Glomerular endothelial cell (primary cell): ENCODE results near the gene RCE1. TPM values are rescaled to one million over a fixed set of nuclear protein-coding genes. Genes with fewer than 3 reads are reported as not detected.

ENCODE experiments used
- DNase-seq: peaks from one replicate; pipeline ENCODE4 v3.0.0-alpha.2; 2011; ENCODE audit warnings: low read depth, low spot score; ENCODE audit errors: extremely low read depth
- total RNA-seq: library from RNA; depleted of rRNA; stranded (reverse); fragments of >200 nt; gene quantifications from 2 replicates; pipeline ENCODE4 v1.2.3, GENCODE V29; 2015

Gene RCE1
- total RNA-seq, 1 donor from 2014 or later, result 32.7 TPM

DNA sequence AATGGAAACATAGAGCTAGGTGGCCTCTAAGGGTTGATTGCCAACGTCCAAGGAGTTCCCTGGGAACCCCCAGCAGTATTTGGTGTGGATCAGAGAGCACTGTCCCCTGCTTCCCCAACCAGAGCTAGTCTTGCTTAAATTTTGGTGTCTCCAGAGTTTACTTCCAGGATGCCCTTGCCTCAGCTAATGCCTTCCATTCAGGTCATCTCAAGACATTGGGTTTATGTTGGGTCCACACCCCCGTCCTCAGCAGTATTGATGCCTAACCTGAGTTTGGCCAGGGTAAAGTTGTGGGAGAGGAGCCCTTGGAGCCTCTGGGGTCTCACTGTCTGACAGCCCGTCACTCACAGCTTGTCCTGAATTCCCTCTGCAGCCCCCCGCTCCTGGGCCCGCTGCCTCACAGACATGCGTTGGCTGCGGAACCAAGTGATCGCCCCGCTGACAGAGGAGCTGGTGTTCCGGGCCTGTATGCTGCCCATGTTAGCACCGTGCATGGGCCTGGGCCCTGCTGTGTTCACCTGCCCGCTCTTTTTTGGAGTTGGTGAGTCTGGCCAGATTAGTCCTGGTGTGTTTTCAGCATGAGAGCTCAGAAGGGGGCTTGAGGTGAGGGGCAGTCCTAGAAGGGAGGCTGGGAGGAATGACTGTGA lies 1.4 kb downstream of the RCE1 start:
- DNase-seq, result no peak

DNA sequence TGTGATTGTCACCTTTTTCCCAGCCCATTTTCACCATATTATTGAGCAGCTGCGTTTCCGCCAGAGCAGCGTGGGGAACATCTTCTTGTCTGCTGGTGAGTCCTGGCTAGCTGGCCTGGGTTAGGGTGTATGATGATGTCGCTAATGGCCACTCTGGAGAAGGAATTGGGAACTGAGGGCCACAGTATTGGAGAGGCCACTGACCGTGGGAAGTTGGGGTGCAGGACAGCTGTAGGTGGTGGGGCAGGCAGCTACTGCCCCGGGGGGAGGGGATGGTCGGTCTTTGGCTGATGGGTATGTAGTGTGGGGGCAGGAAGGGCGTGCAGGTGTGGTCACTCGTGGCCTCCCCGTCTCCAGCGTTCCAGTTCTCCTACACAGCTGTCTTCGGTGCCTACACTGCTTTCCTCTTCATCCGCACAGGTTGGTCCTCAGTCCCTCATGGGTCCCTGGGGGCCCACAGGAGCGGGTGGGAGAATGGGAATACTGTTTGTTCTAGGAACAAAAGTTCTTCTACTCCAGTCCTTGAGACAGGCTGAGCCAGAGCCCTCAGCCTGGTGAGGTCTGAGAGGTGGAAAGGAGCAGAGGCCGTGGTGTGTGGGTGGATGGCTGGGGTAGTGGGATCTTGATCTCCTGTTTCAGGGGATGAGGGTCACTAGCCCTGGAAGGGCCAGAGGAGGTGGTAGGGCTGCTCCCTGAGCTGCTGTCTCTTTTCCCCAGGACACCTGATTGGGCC lies 2.1 kb downstream of the RCE1 start:
- no peak for DNase-seq

DNA sequence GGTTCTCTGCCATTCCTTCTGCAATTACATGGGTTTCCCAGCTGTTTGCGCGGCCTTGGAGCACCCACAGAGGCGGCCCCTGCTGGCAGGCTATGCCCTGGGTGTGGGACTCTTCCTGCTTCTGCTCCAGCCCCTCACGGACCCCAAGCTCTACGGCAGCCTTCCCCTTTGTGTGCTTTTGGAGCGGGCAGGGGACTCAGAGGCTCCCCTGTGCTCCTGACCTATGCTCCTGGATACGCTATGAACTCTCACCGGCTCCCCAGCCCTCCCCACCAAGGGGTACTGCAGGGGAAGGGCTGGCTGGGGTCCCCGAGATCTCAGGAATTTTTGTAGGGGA lies 2.6 kb downstream of the RCE1 start:
- no peak for DNase-seq

DNA sequence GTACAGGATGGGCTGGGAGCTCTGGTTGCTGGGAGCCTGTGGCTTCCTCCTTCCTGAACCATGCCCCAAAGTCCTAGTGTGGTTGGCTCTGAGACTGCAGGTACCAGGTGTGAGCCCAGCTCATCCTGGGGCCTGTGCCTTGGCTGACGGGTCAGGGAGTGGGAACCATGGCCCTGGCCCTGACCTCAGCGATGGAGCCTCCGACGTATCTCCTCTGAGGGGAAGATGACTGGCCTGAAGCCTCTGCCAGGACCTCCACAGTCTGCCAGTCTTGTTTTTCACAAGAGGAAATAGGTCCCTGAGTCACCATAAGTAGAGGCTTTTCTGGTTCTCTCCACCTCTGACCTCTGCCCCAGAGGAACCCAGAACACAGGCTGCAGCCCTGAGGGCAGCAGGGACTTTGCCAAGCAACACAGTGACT lies 3.4 kb downstream of the RCE1 start:
- DNase-seq, result no peak

DNA sequence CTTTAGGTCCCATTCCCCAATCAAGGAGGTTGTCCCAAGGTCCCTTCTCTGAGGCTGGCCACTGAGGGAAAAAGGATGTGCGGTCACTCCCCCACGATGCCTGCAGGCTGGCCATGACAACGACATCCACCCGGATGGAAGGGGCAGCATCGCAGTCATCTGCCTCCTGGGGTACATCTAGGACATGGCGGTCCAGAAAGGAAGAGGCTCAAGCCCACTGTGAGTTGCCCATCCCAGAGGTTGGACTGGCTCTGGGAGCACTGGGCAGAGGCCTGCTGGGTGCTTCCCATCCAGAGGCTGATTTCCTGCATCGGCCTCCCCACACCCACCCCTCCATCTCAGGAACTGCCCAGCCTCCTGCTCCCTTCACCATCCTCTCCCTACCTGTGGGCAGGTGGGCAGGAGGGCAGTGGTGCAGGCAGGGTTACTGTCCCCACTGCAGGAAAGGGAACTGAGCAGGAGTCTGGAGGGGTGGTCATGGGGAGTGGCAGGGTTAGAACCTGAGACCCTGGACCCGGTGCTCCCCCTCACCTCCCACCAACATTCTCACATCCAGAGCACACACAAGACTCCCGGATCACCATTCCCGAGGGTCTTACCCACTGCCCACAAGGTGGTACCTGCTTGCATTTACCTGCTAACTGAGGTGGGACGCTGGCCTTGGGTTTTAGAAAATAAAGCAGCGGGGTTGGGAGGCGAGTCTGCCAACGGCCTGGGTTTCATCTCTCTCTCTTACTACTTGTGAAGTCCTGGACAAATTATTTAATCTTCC lies 4.4 kb downstream of the RCE1 start:
- no peak for DNase-seq

DNA sequence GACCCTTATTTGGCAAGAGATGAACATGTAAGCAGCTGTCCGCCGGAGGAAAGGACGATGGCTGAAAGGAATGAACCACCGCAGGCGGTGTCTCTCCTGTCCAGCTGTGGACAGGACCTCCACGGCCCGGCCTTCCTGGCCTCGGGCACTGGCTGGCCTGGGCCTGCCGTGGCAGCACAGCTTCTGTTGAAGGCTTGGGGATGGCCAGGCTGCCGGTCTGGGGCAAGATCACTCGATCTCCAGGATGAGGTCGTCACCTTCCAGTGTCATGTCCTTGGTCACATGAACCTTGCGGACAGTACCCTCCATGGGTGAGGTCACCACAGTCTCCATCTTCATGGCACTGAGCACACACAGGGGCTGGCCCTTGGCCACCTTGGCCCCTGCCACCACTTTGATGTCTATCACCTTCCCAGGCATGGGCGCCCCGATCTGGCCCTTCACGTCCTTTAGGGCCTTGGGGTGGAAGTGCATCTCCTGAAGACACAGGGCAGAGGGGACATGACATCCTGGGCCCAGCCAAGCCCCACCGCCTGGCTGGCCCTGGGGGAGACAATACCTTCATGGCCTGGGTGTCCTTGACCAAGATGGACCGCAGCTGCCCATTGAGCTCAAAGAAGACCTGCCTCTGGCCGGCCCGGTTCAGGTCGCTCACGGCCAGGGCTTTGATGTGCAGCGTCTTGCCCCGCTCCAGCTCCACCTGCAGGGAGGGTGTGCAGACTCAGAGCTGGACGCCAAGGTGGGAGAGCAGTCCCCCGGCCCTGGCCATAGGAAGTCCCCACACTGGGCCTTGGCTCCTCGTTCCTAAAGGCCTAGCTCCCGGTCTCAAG lies 5.6 kb downstream of the RCE1 start:
- no peak for DNase-seq

DNA sequence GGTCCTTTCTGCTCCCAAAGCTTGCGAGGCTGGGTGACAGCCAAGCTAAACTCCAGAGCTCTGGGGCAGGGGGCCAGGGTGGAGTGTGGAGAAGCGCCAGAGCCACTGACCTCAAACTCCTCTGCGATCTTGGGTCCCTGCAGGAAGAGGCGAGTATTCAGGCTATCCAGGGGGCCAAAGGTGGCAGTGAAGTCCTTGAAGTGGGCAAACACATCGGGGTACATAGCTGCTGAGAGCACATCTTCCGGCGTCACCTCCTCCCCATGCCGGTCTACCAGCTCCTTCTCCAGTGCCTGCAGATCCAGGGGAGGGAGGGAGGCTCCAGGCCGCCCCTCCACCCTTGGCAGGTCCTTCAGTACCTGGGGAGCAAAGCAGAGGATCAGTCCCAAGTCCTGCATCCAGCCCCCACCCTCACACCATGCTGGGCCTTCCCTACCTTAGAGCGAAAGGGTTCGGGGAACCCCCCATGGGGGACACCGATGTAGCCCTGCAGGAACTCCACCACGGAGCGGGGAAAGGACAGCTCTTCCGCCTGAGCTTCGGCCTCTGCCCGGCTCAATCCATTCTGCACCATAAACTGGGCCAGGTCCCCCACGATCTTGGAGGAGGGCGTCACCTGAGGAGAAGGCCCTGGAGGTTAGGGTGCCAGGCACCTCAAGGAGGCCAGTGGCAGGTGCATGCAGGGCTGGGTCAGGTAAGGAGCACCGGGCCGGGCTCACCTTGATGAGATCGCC lies 6.4 kb downstream of the RCE1 start:
- no peak for DNase-seq

DNA sequence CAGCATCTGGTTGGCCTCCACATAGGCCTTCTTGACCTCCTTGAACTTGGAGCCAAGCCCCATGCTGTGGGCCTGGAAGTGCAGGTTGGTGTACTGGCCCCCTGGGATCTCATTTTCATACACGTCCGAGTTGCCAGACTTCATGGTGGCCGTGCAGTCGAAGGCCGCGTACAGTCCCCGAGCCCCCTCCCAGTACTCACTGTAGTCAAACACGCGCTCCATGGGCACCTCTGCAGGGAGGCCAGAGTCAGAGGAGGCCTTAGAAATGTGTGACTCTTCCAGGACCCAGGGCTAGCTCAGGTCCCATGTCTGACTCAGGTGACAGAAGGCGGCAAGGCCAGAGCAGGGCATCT lies 7.0 kb downstream of the RCE1 start:
- DNase-seq, result no peak

DNA sequence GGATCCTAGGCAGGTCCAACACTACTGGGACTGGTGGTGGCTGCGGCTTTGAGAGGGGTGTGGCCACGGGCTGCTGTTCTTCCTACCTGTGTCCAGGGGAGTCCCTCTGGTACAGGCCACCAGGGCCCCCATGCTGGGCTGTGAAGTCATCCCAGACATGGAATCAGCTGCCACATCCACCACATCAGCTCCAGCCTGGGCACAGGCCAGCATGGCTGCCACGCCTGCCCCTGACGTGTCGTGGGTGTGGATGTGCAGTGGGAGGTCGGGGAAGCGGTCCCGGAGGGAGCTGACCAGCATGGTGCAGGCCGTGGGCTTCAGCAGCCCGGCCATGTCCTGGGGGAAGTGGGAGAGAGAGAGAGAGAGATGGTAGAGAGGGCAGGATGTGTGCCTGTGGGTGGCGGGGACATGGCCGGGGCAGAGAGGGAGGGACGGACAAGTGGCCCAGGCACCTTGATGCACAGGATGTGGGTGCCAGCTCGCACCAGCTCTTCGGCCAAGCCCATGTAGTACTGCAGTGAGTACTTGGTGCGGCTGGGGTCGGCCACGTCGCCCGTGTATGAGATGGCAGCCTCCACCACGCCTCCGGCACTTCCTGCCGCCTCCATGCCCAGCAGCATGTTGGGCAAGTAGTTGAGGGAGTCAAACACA lies 7.5 kb downstream of the RCE1 start:
- no peak for DNase-seq

DNA sequence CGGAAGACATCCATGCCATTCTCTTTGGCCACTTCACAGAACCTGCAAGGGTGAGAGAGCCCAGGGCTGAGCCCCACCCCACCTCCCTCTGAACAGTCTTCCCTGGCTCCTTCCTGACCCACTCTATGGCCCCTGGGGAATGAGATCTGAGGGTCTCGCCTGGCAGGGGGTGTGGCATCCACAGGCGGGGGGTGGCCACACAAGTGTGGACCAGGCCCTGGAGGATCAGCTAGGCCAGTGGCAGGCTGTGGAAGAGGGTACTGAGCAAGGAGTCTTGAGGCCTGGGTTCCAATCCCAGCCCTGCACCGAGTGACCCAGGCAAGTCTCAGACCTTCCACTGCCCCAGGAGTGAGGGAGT lies 8.0 kb downstream of the RCE1 start:
- DNase-seq, result no peak

DNA sequence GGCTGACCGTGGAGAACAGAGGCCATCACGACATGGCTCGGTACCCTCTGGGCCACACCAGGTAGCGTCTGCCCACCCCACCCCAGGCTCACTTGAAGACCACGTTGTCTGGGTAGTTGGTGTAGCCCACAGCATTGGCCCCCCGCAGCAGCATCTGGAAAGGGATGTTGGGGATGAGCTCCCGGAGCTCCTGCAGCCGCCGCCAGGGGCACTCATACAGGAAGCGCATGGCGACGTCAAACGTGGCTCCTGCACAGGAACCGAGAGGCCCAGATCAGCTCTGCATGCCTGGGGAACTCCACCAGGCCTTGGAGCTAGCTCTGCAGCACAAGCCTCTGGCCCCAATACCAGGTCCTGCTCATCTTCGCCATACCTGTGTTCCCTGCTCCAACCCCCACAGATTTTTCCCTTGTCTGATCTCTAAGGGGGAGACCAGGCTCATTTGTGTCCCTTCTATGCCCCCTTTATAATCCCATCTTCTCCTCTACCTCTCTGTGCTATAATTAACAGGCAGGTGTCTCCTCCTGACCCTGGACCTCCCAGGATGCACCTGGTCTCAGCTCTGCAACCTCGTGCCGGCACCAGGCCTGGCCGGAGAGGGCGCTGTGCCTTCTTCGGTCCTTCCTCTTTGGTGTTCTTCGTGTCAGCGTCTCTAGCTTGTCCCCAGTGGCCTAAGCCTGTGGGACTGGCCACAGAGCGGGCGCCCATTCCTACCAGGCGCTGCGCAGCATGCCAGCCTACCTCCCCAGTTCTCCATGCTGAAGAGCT lies 8.6 kb downstream of the RCE1 start:
- no peak for DNase-seq

DNA sequence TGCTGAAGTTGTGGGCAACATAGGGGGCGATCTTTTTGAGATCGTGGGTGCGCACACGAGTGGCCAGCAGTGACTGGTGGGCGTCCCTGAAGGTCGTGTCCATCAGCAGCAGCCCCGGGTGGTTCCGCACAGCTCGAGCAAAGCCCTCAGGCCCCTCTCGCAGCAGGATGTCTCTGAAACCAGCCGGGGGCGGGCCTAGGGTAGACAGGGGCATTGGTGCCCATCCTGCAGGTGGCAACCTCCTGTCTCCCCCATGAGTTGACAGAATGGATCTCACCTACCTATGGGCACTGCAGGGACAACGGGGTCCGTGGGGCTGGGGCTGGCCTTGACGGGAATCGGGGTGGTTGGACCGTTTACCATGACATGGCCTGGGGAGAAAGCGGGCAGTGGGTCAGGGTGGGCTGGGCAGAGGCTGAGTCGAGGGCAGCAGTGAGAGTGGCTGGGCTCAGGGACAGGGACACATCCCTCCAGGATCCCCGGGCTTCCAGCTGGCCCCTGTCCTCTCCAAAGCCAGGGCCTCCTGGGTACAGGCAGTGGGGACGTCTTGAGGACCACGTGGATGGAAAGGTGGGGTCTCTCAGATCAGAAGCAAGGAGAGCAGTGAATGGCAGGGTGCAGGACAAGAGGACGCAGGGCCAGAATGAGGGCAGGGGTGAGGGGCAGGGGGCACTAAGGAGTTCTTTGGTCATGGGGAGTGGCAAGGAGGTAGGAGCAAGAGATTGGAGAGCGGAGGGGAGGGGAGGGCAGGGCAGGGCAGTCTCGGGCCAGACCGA lies 9.4 kb downstream of the RCE1 start:
- no peak for DNase-seq

DNA sequence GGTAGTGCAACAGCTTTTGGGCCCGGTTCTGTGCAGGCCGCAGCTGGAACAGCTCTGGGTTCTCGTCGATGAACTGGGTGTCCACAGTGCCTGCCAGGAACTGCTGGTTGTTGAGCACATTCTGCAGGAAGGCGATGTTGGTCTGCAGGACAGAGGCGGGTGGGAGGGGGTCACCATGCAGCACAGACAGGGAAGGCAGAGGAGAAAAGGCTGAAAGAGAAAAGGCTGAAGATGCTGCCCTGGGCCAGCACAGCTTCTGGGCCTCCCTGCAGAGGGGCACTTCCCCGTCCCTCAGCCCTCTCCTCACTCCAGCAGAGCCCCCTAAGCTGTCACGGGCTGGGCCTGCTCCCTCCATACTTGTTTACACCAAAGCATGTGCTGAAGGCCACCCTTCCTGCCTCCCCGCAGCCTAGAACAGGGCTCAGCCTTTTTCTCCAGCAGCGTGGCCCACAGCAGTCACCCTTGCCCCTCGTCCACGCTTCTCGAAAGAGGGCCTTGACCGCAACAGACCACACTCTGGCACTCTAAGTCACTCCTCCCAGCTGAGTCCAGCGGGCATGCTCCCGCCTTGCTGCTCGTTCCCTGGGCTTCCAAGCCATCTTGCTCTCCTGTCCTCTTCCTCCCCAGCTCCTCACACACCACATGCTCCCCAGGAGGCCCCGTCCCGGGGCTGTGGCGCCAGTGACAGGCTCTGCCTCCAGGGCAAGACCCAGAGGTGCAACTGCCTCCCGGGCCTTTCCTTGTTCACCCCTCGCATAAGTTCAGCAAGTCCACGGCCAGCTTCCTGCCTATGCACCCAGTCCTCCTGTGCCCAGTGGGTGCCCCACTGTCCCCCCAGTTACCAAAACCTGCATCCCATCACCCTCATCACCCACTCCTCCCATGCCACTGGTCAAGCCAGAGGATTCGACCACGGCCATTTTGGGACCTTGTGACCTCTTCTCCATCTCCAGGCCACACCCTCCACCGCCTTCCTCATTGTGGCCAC lies 10.3 kb downstream of the RCE1 start:
- DNase-seq, result no peak

DNA sequence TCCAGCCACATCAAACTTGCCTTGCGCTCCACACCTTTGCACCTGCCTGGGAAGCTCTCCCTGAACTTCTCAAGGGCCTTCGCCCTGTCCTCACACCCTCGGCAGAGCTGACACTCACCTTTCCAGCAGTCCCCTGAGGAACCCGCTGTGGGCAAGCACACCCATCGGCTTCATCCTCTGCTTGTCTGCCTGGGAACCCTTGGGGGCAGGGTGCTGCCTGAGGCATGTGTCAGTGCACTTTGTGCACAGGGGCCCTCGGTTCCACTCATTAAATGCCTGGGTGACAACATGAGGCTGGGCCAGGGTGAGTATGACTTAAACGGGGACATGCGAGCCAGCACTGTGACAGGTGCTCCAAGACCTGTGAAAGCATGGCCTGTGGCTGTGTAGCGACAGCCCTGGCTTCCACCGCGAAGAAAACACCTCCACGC lies 11.0 kb downstream of the RCE1 start:
- no peak for DNase-seq

DNA sequence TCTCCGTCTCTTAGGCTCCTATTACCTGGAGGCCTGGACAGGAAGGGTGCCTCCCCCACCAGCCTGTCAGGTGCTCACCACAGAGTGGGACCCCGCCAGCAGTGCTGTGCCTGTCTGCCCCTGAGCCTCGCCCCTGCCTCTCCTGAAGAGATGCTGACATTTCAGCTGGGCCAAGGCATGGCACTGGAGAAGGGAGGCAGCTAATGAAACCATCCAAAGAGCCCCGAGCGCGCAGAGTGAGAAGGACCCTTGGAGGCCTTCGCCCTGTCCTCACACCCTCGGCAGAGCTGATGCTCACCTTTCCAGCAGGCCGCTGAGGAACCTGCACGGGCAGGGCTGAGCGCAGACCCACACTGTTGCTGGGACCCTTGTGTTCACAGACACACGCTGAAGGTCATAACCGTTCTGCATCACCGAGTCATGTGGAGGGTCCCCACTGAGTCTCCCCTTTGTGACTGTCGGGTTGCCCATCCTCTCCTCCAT lies 11.5 kb downstream of the RCE1 start:
- no peak for DNase-seq

DNA sequence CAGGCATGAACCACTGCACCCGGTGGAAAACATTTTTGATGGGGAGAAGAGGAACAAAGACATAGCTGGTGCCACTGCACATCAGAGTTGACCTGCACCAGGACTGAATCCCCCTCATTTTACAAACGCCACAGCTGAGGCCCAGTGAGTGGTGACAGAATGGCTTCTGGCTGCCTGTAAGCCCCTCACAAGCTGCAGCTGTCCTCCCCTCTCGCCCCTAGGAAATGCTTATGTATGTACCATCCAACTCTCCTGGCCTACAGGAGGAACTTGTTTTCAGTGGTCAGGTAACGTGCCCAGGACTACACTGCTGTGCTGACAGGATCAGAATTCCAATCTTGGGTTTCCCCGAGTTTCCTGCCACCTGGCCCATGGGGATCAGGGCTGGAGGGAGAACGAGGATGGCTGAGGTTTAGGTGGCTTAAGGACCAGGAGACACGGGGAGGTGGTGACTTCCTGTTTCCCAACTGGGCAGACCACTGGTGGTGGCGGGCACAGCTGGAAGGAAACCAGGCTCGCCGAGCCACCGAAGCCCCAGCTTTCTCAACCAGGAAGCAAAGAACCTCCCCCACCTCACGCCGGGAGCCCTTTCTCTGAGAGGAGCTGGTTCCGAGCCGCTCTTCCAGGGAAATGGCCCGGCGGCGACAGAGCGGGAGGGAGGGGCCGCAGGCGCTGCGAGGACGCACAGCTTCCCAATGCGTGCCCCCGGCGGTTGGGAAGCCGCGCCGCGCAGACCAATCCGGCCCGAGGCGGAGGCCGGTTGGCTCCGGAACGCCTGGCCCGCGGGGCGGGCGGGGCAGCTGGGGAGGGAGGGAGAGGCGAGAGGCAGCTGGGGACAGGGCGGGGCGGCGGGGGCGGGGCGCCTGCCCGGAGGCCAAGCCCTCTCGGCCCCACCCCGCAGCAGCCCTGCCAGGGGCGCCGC lies 12.6 kb downstream of the RCE1 start:
- no peak for DNase-seq
